GM19468 (cell line): ENCODE results near the gene ANTXR1.

ENCODE experiments used
- ATAC-seq: cut with Tn5 transposase; IDR thresholded peaks from one replicate; pipeline ENCODE4 v1.9.1; 2021; ENCODE audit warnings: mild to moderate bottlenecking, moderate library complexity, moderate number of reproducible peaks; ENCODE audit not compliant: unreplicated experiment; ENCODE audit errors: extremely low read depth

Gene ANTXR1

DNA sequence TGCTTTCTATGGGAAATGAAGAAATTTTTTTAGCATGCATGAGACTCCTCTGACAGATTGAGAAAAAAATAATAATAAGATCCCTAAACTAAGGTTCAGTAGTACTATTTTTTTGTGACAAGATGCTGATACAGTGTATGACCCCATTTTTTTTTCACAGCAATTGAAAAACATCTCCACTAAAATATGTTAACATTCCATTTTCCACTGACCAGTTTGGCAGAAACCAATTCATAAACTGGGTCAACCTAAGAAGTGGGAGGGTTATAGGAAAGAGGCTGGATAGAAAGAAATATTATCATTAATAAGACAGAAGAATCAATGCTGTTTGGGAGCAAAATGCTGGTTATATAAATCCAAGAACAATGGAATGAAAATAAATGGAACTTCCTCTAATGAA is 182.7 kb downstream of the ANTXR1 start:
- ATAC-seq: no peak

DNA sequence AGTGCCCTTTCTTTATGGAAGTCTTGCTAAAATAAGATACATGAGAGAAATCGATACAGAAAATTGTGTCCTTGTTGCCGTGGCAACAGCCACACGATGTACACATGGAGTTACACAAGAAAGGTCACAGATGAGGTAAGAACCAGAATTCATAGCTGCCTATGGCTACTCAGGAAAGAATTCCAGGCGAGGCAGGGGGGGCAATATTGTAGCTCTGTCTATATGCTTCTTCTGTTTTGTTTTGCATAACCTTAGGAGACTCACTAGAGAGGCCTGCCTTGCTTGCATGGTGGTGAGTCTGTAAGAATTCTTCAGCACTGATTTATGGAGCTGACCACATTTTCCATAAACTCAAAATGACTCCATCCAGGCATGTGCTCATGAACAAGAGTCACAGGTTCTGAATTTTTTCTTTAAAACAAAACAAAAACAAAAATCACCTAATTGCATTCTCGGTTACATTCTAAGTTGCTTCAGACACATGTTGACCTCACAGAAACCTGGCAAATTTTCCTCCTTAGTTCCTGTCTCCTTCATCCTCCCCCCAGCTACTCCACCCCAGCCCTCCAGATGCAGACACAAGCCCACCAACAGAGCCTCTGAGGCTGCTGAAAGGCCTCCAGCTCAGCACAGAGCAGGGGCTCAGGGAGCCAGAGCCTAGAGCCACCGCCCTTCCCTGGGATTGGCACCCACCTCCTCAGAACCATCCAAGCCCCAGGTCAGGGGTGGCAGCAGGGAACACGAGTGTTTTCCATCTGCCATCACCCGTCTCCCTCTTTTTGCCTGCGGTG is 183.5 kb downstream of the ANTXR1 start:
- ATAC-seq: no peak

DNA sequence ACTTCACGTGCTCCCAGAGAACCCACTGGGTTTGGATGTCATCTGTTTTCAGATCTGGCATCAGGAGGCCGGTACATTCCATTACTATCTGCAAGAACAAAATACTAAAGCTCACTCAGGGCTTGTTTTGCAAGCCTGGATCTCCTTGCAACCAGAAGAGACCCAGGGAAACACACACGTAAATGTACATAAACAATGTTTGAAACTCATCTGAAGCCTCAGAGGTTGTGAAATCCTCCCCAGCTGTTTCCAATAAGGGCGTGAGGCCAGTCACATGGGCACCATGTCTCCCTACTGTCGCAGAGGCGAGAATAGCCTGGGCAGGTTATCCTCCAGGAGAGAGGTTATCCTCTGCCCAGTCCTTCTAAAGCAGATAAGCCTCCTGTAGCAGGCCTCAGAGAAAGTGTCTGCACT is 187.1 kb downstream of the ANTXR1 start:
- no peak for ATAC-seq

DNA sequence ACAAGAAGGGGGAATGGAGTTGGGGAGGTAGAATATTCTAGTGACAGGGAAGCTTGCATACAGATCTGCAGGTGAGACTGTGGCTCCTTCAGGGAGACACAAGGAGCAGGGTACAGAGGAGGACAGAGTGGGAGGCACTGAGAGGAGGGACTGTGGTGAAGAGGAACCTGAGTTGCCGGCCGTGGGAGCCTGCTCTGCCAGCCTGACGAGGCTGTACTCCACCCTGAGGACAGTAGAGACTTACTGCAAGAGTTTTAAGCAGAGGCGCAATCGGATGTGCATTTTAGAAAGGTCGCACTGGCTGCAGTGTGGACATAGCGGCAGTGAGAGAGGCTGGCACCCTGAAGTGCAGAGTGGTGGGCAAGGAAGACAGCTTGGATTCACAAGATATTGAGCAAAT is 188.3 kb downstream of the ANTXR1 start:
- no peak for ATAC-seq

DNA sequence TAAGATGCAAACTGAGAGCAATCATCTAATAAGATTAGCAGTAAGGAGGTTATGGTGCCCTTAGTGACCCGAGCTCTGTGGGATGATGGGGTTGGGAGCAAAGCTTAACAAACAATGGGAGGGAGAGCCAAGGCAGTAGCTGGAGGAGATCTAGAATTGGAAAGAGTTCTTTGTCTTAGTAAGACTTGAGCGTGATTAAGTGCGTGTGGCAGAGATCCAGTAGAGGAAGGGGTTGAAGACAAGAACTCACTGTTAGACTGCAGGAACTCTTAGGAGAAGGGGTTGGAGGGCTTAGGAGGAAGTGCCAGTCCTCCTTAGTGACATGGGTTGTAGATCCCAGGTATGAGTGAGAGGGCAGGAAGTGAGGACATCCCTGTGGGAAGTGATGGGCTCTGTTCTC is 189.3 kb downstream of the ANTXR1 start:
- no peak for ATAC-seq

DNA sequence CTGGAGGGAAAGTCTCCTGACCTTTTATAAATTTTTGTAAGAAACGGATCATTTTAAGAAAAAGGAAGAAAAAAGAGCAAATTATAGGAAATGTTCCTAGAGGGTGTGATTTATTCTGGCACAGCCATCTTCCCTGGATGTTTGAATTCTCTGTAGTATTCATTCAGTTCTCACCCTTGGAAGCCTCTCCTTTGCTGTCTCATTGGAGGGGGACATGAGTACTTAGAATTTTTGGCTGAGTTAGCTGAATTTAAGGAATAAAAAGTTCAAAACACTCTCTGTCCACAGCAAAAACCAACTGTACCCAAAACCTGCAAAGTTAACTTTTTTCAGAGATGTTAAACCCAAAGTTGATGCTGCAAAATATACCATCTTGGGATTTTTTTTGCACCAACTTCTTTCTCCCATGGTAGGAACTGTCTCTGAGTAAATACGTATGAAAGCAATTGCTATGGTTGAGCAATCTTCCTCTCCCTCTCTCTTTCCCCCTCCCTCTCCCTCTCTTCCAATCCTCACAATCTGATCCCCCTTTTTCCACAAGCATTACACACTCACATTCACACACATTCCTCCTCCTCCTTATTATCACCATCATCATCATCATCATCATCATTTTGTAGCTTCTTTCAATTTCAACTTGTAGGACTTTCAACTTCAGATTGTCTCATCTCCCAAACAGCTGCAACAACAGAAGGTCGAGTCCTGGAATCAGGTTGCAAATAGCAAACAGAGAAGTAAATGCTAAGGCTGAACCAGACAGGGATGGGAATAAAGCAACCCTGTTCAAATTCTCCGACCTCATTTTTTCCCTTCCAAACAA is 190.4 kb downstream of the ANTXR1 start:
- no peak for ATAC-seq

DNA sequence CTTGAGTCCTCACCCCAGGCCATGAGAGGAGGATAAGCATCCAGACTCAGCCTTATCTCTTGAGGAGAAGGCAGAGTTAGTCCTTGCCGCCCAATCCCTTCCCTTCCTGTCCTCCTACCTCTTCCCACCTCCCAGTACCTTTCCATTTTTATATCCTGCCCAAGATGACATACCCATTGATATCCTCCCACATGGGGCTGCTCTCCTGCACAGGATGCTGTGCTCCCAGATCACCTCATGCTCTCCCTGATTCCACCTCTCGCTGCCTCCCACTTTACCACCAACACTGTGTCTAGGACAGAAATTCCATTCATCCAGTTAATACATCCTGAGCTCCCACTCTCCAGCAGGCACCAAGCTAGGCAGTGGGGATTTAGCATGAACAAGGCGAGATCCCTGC is 191.7 kb downstream of the ANTXR1 start:
- ATAC-seq: no peak

DNA sequence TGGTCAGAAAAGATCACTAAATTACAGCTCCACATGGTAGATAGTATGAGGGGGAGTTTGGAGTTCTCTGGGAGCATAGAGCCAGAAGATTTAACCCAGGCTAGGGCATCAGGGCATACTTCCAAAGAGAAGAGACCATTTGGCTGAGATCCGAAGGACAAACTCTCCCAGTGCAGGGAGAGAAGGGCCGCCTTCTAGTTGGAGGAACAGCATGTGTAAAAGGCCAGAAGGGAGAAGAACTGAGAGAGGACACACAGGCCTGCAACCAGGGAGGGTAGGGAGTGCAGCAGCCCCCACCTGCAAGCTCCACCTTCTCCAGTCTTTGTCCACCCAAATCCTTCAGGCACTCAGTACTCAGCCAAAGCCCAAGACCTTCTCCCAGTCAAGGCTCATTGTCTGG is 192.1 kb downstream of the ANTXR1 start:
- no peak for ATAC-seq

DNA sequence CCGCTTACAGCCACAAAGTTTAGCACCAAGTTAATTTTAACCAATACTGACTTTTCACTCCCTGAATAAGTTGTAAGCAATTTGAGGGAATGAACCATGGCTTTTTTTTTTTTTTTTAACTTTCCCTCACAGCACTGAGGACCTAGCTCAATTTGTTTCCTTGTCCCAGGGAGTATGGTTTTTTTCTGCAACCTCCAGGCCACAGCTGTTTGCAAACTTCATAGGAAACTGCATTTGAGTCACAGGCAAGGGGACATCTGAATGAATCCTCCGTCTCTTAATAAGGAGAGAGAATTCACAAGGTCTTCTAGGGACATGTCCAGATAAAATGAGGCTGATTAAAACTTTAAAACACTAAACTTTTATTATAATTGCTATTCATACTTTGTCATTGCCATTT is 192.5 kb downstream of the ANTXR1 start:
- no peak for ATAC-seq

DNA sequence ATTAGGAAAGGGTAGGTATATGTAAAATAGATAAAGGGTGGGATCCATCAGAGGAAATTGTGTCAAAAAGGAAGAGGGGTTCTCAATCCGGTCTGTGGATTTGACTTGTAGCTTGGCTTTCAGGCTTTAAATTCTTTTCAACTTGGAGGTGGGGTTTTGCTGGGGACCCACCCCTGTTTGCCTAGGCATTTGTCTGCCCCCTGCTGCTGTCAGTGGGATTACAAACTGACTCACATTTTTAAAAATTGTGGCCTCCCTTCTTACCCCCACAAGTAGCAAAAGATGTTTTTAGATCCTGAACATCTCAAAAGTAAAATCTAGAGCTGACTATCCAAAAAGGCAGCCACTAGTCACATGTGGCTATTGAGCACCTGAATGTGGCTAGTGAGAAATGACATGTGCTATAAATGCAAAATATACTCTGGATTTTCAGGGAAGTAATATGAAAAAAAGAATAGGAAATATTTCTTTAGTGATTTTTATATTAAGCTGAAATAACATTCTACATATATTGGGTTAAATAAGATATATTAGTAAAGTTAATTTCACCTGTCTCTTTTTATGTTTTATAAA is 195.1 kb downstream of the ANTXR1 start:
- no peak for ATAC-seq

DNA sequence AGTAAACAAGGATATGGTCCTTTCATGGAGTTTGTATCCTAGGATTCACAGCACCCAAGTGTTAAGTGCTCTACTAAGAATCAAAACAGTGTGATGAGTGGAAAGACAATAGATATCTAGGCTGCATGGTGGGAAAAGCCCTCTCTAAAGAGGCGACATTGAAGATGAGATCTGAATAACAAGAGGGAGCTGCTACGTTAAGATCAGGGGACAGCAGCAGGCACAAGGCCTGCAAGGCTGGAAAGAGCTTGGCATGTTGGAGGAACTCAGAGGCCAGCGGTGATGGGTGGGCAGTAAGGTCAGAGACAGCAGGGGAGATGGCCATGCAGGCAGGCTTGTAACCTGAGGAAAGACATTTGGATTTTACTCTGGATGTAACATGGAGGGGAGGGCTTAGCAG is 196.5 kb downstream of the ANTXR1 start:
- ATAC-seq: no peak

DNA sequence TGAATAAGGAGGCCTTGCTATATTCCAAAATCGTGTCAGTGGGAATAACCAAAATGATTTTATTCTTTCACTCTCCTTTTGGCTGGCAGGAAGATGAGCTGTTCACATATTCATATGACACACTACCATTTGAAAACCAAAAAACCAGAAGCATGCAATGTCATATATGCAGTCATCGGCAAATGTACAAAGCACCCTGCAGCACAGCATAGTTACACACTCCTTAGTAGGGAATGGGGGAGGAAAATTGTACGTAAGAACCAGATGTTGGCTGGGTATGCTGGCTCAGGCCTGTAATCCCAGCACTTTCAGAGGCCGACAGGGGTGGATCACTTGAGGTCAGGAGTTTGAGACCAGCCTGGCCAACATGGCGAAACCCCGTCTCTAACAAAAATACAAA is 197.4 kb downstream of the ANTXR1 start:
- no peak for ATAC-seq

DNA sequence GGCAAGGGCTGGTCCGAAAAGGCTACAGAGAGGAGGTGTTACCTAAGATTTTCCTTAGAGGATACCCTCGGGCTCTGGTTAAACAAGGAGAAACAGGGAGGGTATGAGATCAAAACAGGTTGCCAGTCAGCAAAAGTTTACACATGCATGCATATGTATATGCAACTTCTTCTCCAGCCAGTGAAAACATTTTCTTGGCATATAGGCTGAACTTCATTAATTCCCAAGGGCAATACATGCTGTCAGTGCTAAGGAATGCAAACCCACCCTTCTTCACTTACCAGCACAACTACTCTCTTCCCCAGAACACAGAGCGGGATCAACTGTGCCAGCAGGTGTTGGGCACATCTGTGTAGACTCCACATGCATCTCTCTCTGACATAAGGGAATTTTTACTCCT is 198.1 kb downstream of the ANTXR1 start:
- ATAC-seq: no peak

DNA sequence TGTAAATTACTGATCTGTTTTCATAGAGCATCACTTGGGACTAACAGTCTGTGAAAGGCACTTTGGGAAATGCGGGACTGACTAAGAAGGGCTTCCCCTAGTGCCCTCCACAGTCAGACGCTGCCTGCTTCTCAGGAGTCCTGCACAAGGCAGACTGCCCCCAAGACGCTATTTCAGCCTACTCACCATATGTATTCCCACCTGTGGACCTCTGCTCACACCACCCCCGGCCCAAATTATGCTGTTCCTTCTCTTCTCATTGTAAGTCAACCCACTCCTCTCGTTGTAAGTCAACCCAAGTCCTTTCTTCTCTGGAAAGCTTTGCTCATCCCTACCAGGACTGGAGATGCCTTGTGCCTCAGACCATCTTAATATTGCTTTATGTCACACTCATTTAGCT is 198.7 kb downstream of the ANTXR1 start:
- no peak for ATAC-seq

DNA sequence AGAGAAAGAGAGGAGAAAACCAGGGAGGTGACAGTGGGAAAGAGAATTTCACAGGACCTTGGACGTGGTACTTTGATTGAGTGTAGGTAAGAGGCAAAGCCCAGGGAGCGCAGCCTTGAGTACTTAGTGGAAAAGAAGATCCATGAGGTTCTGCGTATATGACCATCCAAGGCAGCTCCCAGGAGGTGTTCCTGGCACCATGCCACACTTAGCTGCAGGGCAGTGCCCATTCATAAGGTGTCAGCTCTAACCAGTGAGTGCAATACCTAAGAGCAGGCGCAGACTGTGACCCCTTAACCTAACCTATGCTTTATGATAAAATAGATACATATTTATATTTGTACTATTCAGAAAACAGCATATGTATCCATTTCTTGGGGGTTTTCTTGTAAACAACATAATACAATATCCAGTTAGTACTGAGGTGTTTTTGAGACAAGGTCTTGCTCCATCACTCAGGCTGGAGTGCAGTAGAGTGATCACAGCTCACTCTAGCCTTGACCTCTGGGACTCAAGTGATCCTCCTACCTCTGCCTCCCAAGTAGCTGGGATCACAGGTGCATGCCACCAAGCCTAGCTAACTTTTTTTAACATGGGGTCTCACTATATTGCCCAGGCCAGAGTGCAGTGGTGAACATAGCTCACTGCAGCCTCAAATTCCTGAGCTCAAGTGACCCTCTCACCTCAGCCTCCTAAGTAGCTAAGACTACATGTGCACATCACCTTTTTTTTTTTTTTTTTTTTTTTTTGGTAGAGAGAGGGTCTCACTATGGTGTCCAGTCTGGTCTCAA is 199.5 kb downstream of the ANTXR1 start:
- ATAC-seq: no peak

DNA sequence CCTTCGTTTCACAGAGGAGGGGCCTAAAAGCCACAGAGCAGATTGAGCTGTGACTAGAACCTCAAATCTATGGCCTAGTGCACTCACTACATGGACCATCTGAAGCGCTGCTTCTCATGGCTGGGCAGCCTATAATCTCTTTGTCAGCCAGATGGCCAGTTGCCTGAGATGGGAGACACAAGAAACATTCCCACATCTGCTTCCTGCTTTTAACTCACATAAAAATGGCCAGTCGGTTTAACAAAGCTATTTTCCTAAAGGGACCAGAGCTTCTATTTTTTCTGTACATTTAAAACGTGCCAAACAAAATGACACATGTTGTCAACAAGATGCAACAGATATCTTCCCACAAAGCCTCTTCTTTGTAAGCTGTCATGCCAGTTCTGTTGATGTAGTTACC is 200.2 kb downstream of the ANTXR1 start:
- ATAC-seq: no peak

DNA sequence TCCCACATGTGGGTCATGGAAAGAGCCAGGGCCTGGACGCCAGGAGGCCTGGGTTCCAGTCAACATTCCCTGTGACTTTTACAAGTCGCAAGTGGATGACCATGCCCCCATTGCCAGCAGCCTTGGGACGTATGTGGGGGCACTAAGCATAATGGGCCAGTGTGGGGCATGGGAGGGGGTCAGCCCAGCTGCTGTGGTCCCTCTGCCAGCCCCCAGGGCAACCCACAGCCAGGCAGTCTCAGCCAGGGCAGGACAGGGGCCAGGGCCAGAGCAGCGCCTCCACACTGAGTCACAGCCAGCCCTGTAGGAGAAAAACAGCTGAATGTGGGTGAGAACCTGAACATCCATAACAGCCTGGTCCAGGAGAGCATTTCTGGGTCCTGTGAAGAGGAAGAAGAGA is 200.8 kb downstream of the ANTXR1 start:
- ATAC-seq: no peak

DNA sequence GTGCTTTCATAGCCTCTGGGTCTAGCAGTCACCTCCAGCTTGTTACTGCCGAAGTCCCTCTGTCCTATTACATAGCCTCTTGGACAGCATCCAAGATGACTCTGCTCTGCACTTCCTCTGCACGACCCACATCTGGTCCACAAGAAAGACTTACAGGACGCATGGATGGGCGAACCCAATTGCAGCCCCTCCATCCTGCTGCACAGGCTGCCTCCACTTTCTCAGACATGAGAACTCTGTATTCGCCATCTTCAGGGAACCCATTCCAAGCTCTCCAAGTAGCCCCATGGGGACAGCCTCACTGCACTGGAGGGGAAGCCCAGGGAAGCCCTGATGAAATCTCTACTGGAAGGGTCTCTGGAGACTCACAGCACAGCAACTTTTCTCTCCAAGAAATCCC is 201.9 kb downstream of the ANTXR1 start:
- no peak for ATAC-seq

DNA sequence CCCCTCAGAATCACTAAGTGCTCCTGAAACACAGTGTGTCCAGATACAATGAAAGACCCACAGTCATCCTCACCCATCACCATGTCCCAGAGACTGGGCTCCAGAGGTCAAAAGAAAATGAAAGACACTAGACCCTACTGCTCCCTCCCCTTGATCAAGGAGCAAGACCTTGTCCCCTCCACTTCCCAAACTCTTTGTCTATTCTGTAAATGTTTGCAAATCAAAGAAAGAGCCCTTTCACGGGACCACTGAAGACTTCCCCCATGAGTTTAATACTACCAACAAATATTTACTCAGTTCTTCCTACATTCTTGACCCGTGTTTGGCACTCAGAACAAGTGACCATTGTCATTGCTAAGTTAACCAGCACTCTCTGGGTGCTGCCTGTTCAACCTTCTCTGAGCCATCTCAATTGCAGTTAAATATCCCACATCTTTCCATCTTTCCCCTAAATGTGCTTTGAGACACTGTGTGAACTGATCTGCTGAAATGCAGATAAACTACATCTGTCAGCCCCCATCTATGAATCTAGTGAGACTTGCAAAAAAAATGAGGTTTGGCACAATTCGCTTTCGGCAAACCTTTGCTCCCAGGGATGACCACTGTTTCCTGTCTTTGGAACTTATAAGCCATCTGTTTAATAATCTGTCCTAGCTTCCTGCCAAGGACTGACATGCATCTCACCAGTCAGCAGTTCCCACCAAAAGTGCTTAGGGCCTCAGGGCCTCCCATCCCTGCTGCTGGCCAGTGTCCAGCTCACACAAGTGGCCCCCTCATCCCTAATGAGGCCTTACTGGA is 203.8 kb downstream of the ANTXR1 start:
- ATAC-seq: no peak
